BE2C (cell line): ENCODE data around the gene ANGPT4.

Experiments
- DNase-seq: peaks from one replicate; pipeline ENCODE4 v3.0.0-alpha.2; 2020
- H3K27me3 ChIP-seq: fragments of 250-450 bp; sonication (Bioruptor Pico); 2 replicates; pipeline ENCODE4 v1.5.1; 2020; ENCODE audit warnings: mild to moderate bottlenecking
- H3K36me3 ChIP-seq: fragments of 250-450 bp; sonication (Bioruptor Pico); 2 replicates; pipeline ENCODE4 v1.5.1; 2020; ENCODE audit warnings: mild to moderate bottlenecking
- H3K4me1 ChIP-seq: fragments of 250-450 bp; sonication (Bioruptor Pico); 2 replicates; pipeline ENCODE4 v1.5.1; 2020
- H3K4me3 ChIP-seq: 2 replicates; pipeline ENCODE4 v1.5.1; 2011; ENCODE audit warnings: low read depth, low read length
- H3K9me3 ChIP-seq: fragments of 250-450 bp; sonication (Bioruptor Pico); 2 replicates; pipeline ENCODE4 v1.5.1; 2020
- TF ChIP-seq, protein P1 (sequence below): IDR thresholded peaks from 2 replicates; pipeline ENCODE4 v1.5.1; 2012; ENCODE audit warnings: mild to moderate bottlenecking, low read depth, low read length

Gene ANGPT4

DNA sequence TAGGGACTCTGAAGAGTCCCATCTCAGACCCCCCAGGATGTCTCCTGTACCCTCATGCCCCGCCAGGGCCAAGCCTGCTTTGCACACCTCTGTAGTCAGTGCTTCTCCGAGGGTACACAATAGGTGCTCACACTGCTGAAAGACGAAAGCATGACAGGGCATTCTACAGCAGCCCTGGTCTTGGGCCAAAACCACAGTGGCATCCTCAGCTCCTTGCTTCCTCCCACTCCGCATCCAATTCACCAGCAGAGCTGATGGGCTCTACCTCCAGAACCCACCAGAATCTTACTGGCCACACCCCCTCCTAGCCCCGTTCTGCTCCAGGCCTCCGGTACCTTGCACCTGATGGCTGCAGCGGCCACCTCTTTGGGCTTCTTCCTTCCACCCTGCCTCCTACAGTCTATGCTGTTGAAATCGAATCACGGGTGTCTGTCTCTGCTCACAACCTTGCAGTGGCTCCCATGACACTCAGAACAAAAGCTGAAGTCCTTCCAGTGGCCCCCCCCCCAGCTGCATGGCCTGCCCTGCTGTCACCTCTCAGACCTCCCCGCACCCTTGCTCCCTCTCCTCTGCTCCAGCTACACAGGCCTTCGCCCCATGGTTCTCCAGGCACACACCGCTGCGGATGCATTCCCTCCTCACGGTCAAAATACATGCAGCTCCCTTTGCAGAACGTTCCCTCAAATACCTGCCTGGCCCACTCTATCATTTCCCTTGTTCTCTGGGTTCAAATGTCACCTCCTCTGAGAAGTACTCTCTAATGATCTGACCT, 1.2 kb downstream of the ANGPT4 start:
- TF ChIP-seq, protein P1, sequence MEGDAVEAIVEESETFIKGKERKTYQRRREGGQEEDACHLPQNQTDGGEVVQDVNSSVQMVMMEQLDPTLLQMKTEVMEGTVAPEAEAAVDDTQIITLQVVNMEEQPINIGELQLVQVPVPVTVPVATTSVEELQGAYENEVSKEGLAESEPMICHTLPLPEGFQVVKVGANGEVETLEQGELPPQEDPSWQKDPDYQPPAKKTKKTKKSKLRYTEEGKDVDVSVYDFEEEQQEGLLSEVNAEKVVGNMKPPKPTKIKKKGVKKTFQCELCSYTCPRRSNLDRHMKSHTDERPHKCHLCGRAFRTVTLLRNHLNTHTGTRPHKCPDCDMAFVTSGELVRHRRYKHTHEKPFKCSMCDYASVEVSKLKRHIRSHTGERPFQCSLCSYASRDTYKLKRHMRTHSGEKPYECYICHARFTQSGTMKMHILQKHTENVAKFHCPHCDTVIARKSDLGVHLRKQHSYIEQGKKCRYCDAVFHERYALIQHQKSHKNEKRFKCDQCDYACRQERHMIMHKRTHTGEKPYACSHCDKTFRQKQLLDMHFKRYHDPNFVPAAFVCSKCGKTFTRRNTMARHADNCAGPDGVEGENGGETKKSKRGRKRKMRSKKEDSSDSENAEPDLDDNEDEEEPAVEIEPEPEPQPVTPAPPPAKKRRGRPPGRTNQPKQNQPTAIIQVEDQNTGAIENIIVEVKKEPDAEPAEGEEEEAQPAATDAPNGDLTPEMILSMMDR: no peak
- no peaks in the 10 kb centered on the region for H3K9me3 ChIP-seq
- no peaks in the 10 kb centered on the region for H3K27me3 ChIP-seq
- H3K4me3 ChIP-seq: no peak overlapping the region
- no peak for DNase-seq
- no peaks in the 10 kb centered on the region for H3K4me1 ChIP-seq
- no peaks in the 10 kb centered on the region for H3K36me3 ChIP-seq

GRCh38 chr20:913306-913849, 2.8 kb downstream of the ANGPT4 start:
- TF ChIP-seq, protein P1: no peak
- H3K36me3 ChIP-seq: no peaks in the 10 kb centered on the region
- H3K27me3 ChIP-seq: no peaks in the 10 kb centered on the region
- no peaks in the 10 kb centered on the region for H3K4me1 ChIP-seq
- H3K4me3 ChIP-seq: no peak overlapping the region
- DNase-seq: no peak
- no peaks in the 10 kb centered on the region for H3K9me3 ChIP-seq

GRCh38 chr20:911882-912600, 4.1 kb downstream of the ANGPT4 start:
- Histone ChIP-seq H3K27me3 (no peaks in the 10 kb centered on the region), H3K4me3 (no peak overlapping the region), H3K4me1 (no peaks in the 10 kb centered on the region), H3K9me3 (no peaks in the 10 kb centered on the region), H3K36me3 (no peaks in the 10 kb centered on the region)
- no peak for DNase-seq
- TF ChIP-seq, protein P1: no peak

DNA sequence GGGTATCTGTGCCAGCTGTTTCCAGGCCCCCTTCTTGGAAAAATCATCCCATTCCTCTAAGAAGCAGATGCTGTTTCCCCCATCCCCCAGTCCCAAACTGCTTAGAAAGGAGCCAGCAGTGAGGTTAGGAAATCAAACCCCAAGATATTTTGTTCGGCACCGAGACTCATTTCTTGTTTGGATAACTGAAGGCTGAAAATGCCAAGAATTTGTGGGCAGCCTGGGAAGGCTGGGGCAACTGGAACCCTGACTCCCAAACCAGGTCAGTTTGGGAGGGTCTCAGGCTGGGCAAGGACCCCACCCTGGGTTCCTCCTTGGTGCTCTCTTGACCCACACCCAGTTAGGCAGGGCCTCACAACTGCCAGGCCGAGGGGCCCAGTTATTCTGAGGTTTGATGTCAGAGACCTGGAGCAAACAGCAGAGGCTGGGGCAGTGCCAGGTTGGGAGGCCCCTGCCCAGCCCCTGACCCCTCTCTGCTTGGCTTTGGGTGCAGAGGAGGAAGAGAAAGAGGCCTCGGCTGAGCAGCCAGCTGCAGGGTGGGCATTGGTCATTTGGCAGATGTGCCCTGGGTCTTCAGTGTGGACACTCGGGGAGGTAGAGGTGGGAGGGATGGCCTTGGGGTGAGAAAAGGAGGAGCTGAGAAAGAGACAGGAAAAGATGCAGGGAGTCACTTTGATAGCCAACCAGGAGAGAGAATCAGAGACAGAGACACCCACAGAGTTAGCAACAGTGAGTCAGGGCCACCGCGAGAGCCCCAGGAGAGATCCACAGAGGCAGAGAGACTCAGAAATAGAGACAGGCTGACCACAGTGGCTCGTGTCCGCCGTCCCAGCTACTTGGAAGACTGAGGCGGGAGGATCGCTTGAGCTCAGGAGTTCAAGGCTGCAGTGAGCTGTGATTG, 5.0 kb downstream of the ANGPT4 start:
- DNase-seq: no peak
- Histone ChIP-seq H3K36me3 (no peaks in the 10 kb centered on the region), H3K9me3 (no peaks in the 10 kb centered on the region), H3K4me3 (no peak overlapping the region), H3K27me3 (no peaks in the 10 kb centered on the region), H3K4me1 (no peaks in the 10 kb centered on the region)
- TF ChIP-seq, protein P1: no peak

- Histone ChIP-seq H3K27me3 (no peaks in the 10 kb centered on the region), H3K4me1 (no peaks in the 10 kb centered on the region), H3K9me3 (no peaks in the 10 kb centered on the region), H3K4me3 (no peak overlapping the region), H3K36me3 (no peaks in the 10 kb centered on the region)
- DNase-seq: no peak
- TF ChIP-seq, protein P1: no peak
Measured at GRCh38 chr20:910132-910869, 5.8 kb downstream of the ANGPT4 start.
